A673 (cell line): ENCODE results near the gene OXCT2. TPM values are rescaled to one million over a fixed set of nuclear protein-coding genes. Genes with fewer than 3 reads are reported as not detected.
"Not testable (repeated sequence)": the region's sequence is repeated elsewhere in the genome, so short reads cannot be mapped to it uniquely, and the experiment has no call there.

Experiments
- BruUV-seq: library from RNA; stranded (reverse); fragments of 400-500 nt; replicated peaks from 2 replicates; lab custom pipeline; 2021; lab: Mats Ljungman, UMichigan
- CTCF ChIA-PET: fragments of 300-600 bp; sonication (Branson Sonifier 250); formaldehyde crosslinking; loops from one replicate; lab custom pipeline; 2022; ENCODE audit warnings: antibody characterized with exemption; lab: Charles Lee
- POLR2A ChIA-PET: fragments of 300-600 bp; sonication (Branson Sonifier 250); formaldehyde crosslinking; loops from one replicate; lab custom pipeline; 2022; ENCODE audit warnings: antibody characterized with exemption; ENCODE audit not compliant: low non-redundant PET; lab: Charles Lee
- DNase-seq: peaks from one replicate; pipeline ENCODE4 v3.0.0-alpha.2; 2015; ENCODE audit warnings: low spot score
- H3K27ac ChIP-seq: fragments of 200-600 bp; sonication (generic); 2 replicates; pipeline ENCODE4 v1.5.1; 2016; ENCODE audit warnings: mixed run types, low read depth, mild to moderate bottlenecking, mixed read lengths, antibody characterized with exemption, low read length; ENCODE audit not compliant: poor library complexity, severe bottlenecking
- H3K27me3 ChIP-seq: fragments of 200-600 bp; sonication (generic); replicated peaks from 2 replicates; pipeline ENCODE4 v1.6.1; 2017; ENCODE audit warnings: mixed run types, low read depth, mild to moderate bottlenecking, mixed read lengths, antibody characterized with exemption, low read length; ENCODE audit not compliant: insufficient read depth, poor library complexity
- H3K36me3 ChIP-seq: fragments of 200-600 bp; sonication (generic); 2 replicates; pipeline ENCODE4 v1.6.1; 2016; ENCODE audit warnings: mixed run types, mild to moderate bottlenecking, mixed read lengths, antibody characterized with exemption, low read length; ENCODE audit not compliant: insufficient read depth, poor library complexity, severe bottlenecking
- H3K4me1 ChIP-seq: fragments of 200-600 bp; sonication (generic); 2 replicates; pipeline ENCODE4 v1.6.1; 2017; ENCODE audit warnings: mixed run types, mild to moderate bottlenecking, mixed read lengths, antibody characterized with exemption, low read length; ENCODE audit not compliant: insufficient read depth, poor library complexity, severe bottlenecking
- H3K4me3 ChIP-seq: fragments of 200-600 bp; sonication (generic); 2 replicates; pipeline ENCODE4 v1.5.1; 2016; ENCODE audit warnings: low read depth, mixed run types, mild to moderate bottlenecking, mixed read lengths, low read length; ENCODE audit not compliant: poor library complexity, severe bottlenecking
- H3K9me3 ChIP-seq: fragments of 200-600 bp; sonication (generic); 2 replicates; pipeline ENCODE4 v1.6.1; 2016; ENCODE audit warnings: mixed run types, low read depth, mild to moderate bottlenecking, mixed read lengths, antibody characterized with exemption, low read length; ENCODE audit not compliant: poor library complexity, severe bottlenecking
- intact Hi-C: fragments of 100-400 bp; cut with micrococcal nuclease; formaldehyde crosslinking; loops from one replicate; pipeline ENCODE4 v1.10.0; 2022; ENCODE audit not compliant: unreplicated experiment
- total RNA-seq: library from RNA; stranded (reverse); gene quantifications from 2 replicates; pipeline ENCODE4 v1.2.3, GENCODE V29; 2021

Gene OXCT2
- total RNA-seq, 1 experiment from 2014 or later: not detected

GRCh38 chr1:39770100-39771021 lies 787 bp downstream of the OXCT2 start:
- BruUV-seq, POLR2A ChIA-PET, H3K36me3 ChIP-seq, H3K27ac ChIP-seq, DNase-seq, H3K4me1 ChIP-seq, H3K9me3 ChIP-seq, intact Hi-C loops, H3K27me3 ChIP-seq, H3K4me3 ChIP-seq, CTCF ChIA-PET: not testable (repeated sequence)

- H3K9me3 ChIP-seq, BruUV-seq, POLR2A ChIA-PET, H3K4me3 ChIP-seq, H3K36me3 ChIP-seq, H3K4me1 ChIP-seq, H3K27me3 ChIP-seq, CTCF ChIA-PET, intact Hi-C loops, H3K27ac ChIP-seq, DNase-seq: not testable (repeated sequence)
Measured at GRCh38 chr1:39769502-39769901, 1.6 kb downstream of the OXCT2 start.

GRCh38 chr1:39766466-39766865 lies 4.7 kb downstream of the OXCT2 start:
- H3K4me1 ChIP-seq, H3K27me3 ChIP-seq, POLR2A ChIA-PET, BruUV-seq, H3K4me3 ChIP-seq, H3K9me3 ChIP-seq, CTCF ChIA-PET, H3K27ac ChIP-seq, DNase-seq, intact Hi-C loops, H3K36me3 ChIP-seq: not testable (repeated sequence)

GRCh38 chr1:39764512-39764911 lies 6.6 kb downstream of the OXCT2 start:
- POLR2A ChIA-PET, H3K4me3 ChIP-seq, BruUV-seq, H3K4me1 ChIP-seq, H3K36me3 ChIP-seq, H3K9me3 ChIP-seq, H3K27ac ChIP-seq, CTCF ChIA-PET, DNase-seq, H3K27me3 ChIP-seq: not testable (repeated sequence)
- intact Hi-C loops: loop anchor here (5.0 kb wide), 1 partner anchor 242 kb away; no protein-coding TSS in a partner anchor

- BruUV-seq, H3K9me3 ChIP-seq, H3K4me3 ChIP-seq, H3K4me1 ChIP-seq, H3K27me3 ChIP-seq, H3K27ac ChIP-seq, DNase-seq, POLR2A ChIA-PET, CTCF ChIA-PET, H3K36me3 ChIP-seq: not testable (repeated sequence)
- intact Hi-C loops: loop anchor here (5.0 kb wide), 1 partner anchor 241 kb away; no protein-coding TSS in a partner anchor
Measured at GRCh38 chr1:39763619-39764374, 7.4 kb downstream of the OXCT2 start.
